Stimulated activated CD8-positive, alpha-beta memory T cell treated with anti-CD3 and anti-CD28 coated beads, Interleukin-12 subunit alpha, Interleukin-12 subunit beta, amount 100 ng/mL, for 24 hours (primary cell): ENCODE results near the gene APOC3.

Experiments
- DNase-seq: peaks from one replicate; pipeline ENCODE4 v3.0.0-alpha.2; 2020; ENCODE audit errors: extremely low read depth

Gene APOC3

GRCh38 chr11:116874251-116874650 is 44.5 kb downstream of the APOC3 start:
- DNase-seq, result no peak

GRCh38 chr11:116875194-116875593 is 45.5 kb downstream of the APOC3 start:
- no peak for DNase-seq

- DNase-seq, result no peak
Observed at GRCh38 chr11:116876656-116877055, 46.9 kb downstream of the APOC3 start.

- no peak for DNase-seq
Observed at GRCh38 chr11:116879800-116880625, 50.3 kb downstream of the APOC3 start.

- DNase-seq, result no peak
Observed at GRCh38 chr11:116881143-116881542, 51.4 kb downstream of the APOC3 start.

- no peak for DNase-seq
Observed at GRCh38 chr11:116882386-116882785, 52.7 kb downstream of the APOC3 start.
